GM18517 (cell line): Measurements from ENCODE around the gene SORT1.
"Not testable (repeated sequence)": the region's sequence is repeated elsewhere in the genome, so short reads cannot be mapped to it uniquely, and the experiment has no call there.

ENCODE experiments used
- ATAC-seq: cut with Tn5 transposase; IDR thresholded peaks from one replicate; pipeline ENCODE4 v1.9.1; 2021; ENCODE audit warnings: mild to moderate bottlenecking, moderate library complexity; ENCODE audit not compliant: unreplicated experiment

The SORT1 gene

GRCh38 chr1:109383087-109383779 is 14.5 kb downstream of the SORT1 start:
- no peak for ATAC-seq

DNA sequence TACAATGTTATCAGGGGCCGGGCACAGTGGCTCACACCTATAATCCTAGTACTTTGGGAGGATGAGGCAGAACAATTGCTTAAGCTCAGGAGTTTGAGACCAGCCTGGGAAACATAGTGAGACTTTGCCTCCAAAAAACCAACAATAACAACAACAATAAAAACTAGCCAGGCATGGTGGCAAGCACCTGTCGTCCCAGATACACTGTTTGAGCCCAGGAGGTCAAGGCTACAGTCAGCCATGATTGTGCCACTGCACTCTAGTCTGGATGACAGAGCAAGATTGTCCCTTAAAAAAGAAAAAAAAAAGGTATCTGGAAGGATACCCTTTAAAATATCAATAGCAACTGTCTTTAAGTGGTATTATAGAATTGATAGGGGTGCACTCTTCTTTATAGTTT is 16.1 kb downstream of the SORT1 start:
- no peak for ATAC-seq

GRCh38 chr1:109379907-109380306 is 17.8 kb downstream of the SORT1 start:
- ATAC-seq, result no peak

- no peak for ATAC-seq
Observed at GRCh38 chr1:109379422-109379821, 18.3 kb downstream of the SORT1 start.

- no peak for ATAC-seq
Observed at GRCh38 chr1:109377698-109378097, 20.0 kb downstream of the SORT1 start.

- ATAC-seq, result not testable (repeated sequence)
Observed at GRCh38 chr1:109373696-109374095, 24.0 kb downstream of the SORT1 start.

DNA sequence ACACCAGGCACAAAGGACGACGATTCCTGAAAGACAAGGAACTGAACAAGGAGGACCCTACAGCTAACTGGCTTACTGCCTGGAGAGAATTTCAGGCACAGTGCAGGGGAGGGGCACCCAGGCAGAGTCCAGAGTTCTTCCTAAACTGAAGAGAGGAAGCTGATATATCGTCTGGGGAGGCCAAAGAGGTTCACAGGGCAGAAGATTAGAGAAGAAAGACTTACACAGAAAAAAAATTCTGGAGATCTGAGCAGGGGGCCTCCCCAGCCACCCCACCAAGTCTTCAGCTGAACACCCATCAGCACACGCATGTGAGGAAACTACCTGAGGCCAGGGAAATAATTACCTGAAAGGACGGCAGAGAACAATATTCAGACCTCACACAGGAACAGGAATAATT is 24.6 kb downstream of the SORT1 start:
- no peak for ATAC-seq

DNA sequence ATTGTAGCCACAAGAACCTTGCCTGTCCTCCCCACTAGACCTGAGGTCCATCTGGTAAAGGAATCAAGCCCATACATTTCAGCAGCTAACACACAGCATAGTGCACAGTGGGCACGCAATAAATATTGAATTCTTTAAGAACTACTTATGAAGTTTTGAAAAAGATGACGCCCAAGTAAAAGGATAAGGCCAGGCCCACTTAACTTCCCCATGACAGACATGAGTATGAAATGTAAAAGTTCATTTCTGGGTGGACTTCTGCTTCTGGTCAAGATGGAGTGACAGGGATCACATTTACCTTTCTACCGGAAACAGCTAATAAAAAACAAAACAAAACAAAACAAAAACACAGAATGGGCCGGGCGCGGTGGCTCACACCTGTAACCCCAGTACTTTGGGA is 25.4 kb downstream of the SORT1 start:
- ATAC-seq, result no peak

- no peak for ATAC-seq
Observed at GRCh38 chr1:109371341-109371739, 26.4 kb downstream of the SORT1 start.

GRCh38 chr1:109370712-109371340 is 26.9 kb downstream of the SORT1 start:
- ATAC-seq, result no peak

DNA sequence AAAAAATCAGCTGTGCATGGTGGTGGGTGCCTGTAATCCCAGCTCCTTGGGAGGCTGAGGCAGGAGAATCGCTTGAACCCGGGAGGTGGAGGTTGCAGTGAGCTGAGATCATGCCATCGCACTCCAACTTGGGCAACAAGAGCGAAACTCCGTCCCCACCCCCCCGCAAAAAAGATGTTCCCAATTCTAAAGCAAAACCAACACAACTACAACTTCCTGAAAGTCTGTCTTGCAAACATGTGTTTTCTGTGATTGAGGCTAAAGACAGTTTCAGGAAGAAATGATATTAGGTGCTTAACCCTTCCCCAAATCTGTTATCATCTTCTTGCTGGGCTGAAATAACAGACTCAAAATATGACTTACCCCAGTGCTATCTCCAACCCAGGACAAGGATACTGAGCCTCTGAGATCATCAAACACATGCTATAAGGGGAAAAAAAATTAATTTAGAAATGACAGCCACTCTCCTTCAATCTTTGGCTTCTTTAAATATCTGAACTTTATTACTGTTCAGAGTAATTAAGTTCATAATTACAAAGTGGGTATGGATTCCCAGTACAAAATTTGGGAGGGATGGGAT is 28.5 kb downstream of the SORT1 start:
- ATAC-seq, result no peak

DNA sequence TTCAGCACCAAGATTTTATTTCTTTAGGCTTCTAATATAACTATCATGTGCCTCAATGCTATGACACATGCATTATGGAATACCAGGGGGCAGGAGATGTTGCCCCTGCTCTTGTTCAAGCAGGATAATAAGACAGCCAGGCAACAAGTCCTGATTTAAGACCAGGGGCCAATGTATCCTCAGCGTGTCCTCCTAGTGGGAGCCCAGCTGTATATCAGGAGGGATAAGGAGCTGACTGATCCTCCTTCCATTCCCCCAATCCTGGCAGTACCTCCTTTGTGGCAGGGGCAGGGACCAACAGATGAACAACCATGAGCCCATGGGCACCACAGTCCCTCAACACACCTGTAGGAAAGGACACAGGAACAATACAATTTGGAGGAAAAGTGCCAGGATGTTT is 29.3 kb downstream of the SORT1 start:
- no peak for ATAC-seq

DNA sequence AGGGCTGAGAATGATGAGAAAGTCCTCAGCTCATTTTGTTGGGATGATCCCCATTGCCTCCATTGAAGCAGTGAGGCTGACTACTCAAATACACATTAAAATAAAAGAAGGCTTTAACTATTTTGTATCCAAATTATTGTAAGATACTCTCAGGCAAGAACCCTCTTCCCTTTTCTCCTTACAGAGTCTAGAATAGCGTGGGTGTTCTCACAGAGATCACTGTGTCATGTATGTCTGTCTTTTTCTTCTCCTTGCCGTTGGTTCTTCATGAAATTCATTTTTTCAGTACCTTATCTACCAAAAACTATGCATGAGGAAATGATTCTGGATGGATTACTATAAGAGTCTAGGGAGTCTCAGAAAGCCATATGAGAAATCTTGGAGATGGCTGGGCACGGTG is 30.1 kb downstream of the SORT1 start:
- no peak for ATAC-seq

DNA sequence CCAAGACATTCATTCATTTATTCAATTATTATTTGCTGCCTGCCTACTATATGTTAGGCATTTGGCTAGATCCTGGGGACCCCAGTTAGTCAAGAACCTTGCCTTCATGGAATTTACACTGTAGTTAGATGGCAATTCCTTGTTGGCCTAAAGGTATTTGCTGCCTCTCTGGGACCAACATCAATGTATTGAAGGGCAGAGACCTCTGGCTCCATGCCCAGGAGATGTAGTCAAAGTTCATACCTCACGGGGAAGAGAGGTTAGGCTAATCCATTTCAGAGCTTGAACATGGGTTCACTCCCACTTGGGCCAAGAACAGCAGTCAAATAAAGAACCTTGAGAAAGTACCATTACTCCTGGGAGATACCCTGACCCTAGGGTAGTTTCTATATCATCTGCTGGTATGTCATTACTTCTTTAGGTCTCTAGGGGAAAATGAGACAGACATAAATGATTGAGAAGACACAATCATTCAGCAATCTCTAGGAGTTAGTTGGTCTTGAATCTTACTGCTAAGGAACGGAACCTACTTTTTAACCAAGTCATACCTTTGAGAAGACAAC is 32.0 kb downstream of the SORT1 start:
- no peak for ATAC-seq

DNA sequence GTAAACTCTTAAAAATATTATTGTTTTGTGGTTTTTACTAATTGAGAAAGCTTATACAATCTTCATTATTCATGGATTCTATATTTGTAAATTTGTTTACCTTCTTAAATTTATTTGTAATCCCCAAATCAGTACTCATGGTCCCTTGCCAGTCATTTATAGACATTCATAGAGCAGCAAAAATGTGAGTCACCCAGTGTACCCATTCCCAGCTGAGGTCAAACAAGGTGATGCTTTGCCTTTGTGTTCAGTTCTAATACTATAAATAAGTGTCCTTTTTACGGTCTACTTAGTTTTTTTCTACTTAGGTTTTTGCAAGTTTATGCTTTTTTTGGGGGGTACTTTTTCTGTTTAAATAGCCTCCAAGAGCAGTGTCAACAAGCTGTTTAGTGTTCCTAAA is 36.1 kb downstream of the SORT1 start:
- ATAC-seq, result no peak

- ATAC-seq, result no peak
Observed at GRCh38 chr1:109361069-109361468, 36.6 kb downstream of the SORT1 start.

DNA sequence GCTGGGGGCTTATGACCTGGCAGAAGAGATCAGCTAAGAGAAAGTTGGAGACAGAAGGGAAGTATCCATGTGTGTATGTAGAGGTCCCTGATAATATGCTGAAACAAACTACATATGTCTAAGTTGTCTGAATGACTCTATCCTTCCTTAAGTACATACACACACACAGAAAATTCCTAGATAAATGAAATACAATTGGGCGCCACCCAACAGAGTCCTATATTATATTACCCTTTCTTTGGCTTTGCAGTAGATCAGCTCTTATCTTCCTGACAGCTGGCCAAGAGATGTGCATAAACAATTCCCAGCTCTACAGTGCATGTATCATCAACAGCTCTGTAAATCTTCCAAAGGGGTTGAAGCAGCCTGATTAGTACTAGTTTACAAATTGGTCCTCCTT is 40.1 kb downstream of the SORT1 start:
- no peak for ATAC-seq

- ATAC-seq, result no peak
Observed at GRCh38 chr1:109356915-109357314, 40.8 kb downstream of the SORT1 start.

DNA sequence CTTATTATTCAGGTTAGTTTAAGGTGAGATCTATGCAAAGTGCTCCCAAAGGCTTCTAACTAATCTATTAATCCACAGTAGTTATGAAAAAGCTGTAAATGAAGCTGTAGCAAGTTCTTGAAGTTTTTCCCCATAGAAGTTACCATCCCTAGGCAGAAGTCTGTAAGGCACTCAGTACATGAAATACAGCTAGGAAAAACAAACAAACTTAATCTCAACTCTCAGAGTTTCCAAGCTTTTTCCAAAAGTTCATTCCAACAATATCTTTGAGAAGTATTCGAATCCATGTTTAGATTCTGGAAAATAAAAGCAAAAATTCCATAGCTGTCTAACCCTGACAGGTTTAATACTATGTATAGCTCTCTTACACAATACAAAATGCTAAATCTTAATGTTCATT is 41.2 kb downstream of the SORT1 start:
- no peak for ATAC-seq

DNA sequence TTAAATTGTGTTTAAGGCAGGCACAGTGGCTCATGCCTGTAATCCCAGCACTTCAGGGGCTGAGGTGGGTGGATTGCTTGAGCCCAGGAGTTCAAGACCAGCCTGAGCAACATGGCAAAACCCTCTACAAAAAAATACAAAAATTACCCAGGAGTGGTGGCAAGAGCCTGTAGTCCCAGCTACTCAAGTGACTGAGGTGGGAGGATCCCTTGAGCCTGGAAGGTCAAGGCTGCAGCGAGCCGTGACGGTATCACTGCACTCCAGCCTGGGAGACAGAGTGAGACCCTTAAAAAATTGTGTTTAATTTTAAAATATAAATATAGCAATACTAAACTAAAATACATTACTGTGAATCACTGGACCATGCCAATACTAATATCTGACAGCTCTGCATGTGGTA is 42.8 kb downstream of the SORT1 start:
- ATAC-seq, result no peak

GRCh38 chr1:109351457-109351856 is 46.3 kb downstream of the SORT1 start:
- ATAC-seq, result no peak

- no peak for ATAC-seq
Observed at GRCh38 chr1:109350655-109351054, 47.1 kb downstream of the SORT1 start.
